ENCODE measurements around the gene MICU1. TPM values are rescaled to one million over a fixed set of nuclear protein-coding genes. Genes with fewer than 3 reads are reported as not detected.

Gene MICU1
- total RNA-seq, 1 experiment from 2014 or later = 89.4 TPM

DNA sequence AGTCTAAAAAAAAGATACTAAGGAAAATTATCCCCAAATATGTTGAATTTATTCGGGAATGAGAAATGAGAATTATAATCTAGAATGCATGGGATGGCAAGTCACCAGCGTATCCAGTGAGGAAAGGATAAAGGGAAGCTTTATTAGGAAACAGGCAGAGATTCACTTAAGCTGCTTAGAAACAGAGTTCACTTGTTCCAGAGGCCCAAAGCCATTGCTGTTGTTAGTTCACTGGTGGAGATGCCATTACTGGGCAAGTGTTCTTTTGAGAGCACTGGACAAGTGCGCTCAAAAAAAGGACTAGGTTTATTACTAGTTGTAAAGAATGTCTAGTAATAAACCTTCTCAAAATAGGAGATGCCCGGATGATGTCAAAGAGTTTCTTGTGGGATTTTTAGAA is 51.2 kb downstream of the MICU1 start:
- H3K27me3 Mint-ChIP-seq (ENCODE audit: unreplicated experiment) = no peaks in the 10 kb centered on the region
- CTCF ChIA-PET = no interaction called here

DNA sequence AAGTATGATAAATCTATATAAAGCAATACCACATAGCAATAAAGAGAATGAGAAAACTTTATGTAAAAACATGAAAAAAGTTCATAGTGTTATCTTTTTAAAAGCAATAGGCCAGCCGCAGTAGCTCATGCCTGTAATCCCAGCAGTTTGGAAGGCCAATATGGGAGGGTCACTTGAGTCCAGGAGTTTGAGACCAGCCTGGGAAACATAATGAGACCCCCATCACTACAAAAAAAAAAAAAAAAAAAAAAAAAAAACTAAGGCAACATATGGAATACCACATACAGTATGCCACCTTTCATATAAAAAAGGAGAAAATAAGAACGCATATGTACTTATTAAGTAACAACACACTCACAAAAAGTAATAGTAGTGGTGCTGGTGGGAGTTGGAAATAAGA is 52.8 kb downstream of the MICU1 start:
- H3K4me1 Mint-ChIP-seq (ENCODE audit: low read depth, unreplicated experiment) = peaks cover 18% of the 10 kb centered on the region
- DNase-seq = no peak
- no peaks in the 10 kb centered on the region for H3K9me3 Mint-ChIP-seq (ENCODE audit: low read depth, unreplicated experiment)
- BruUV-seq (replicated peaks) = no TSS peak
- TF ChIP-seq, protein P1, sequence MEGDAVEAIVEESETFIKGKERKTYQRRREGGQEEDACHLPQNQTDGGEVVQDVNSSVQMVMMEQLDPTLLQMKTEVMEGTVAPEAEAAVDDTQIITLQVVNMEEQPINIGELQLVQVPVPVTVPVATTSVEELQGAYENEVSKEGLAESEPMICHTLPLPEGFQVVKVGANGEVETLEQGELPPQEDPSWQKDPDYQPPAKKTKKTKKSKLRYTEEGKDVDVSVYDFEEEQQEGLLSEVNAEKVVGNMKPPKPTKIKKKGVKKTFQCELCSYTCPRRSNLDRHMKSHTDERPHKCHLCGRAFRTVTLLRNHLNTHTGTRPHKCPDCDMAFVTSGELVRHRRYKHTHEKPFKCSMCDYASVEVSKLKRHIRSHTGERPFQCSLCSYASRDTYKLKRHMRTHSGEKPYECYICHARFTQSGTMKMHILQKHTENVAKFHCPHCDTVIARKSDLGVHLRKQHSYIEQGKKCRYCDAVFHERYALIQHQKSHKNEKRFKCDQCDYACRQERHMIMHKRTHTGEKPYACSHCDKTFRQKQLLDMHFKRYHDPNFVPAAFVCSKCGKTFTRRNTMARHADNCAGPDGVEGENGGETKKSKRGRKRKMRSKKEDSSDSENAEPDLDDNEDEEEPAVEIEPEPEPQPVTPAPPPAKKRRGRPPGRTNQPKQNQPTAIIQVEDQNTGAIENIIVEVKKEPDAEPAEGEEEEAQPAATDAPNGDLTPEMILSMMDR (IDR thresholded peaks at IDR 0.05; ENCODE audit: unreplicated experiment) = no peak
- no peaks in the 10 kb centered on the region for H3K27me3 Mint-ChIP-seq (ENCODE audit: unreplicated experiment)
- CTCF ChIA-PET = interaction anchor here (0.7 kb wide), 1 partner anchor 679 kb away, joined by 5 read pairs; the partner anchor contains the start of gene MRPS16
- no peak overlapping the region for H3K27ac Mint-ChIP-seq (ENCODE audit: unreplicated experiment)
- H3K4me3 Mint-ChIP-seq (ENCODE audit: low read depth, unreplicated experiment) = no peak overlapping the region
- H3K36me3 Mint-ChIP-seq (ENCODE audit: insufficient read depth, unreplicated experiment) = no peaks in the 10 kb centered on the region
- intact Hi-C loops (cut with micrococcal nuclease; ENCODE audit: unreplicated experiment) = no loop called here

More for the DNA sequence above, 51.2 kb downstream of the MICU1 start:
- peaks cover 13% of the 10 kb centered on the region for H3K4me1 Mint-ChIP-seq (ENCODE audit: low read depth, unreplicated experiment)
- no peak overlapping the region for H3K27ac Mint-ChIP-seq (ENCODE audit: unreplicated experiment)
- no peak overlapping the region for H3K4me3 Mint-ChIP-seq (ENCODE audit: low read depth, unreplicated experiment)
- TF ChIP-seq, protein P1 (IDR thresholded peaks at IDR 0.05; ENCODE audit: unreplicated experiment) = no peak
- H3K36me3 Mint-ChIP-seq (ENCODE audit: insufficient read depth, unreplicated experiment) = no peaks in the 10 kb centered on the region
- no peak for DNase-seq
- no peaks in the 10 kb centered on the region for H3K9me3 Mint-ChIP-seq (ENCODE audit: low read depth, unreplicated experiment)
- no TSS peak for BruUV-seq (replicated peaks)
- intact Hi-C loops (cut with micrococcal nuclease; ENCODE audit: unreplicated experiment) = no loop called here

DNA sequence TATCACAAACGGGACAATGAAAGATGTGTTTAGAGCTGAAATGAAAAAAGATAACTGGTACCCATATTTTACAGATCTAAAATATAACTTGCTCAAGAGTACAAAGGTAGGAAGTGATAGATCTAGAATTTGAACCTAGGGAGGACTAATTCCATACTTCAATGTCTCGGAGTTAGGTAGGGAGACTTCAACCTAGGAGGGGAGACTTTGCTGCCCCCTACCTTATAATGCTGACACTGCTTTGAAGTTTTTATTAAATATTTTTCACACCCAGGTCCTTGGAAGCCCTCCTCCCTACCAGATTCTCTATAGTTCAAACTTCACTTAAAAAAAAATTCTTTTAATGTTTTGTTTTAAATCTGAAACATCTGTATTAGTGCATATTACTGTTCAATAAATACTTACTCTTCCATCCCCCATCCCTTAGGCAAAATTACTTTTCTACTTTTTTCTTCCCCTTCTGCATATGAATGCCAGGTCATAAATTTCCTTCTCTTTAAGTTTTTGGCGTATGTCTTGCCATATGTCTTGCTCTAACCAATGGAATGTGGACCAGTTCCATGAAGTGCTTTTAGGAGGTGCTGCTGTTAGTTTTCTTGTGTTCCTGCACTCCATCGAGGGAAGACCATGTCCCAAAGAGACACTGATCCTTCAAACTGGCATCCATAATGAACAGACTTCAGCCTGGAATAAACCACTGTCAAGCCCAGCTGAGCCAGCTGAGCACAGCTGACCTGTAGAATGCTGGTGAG is 57.8 kb downstream of the MICU1 start:
- Mint-ChIP-seq H3K4me3 (ENCODE audit: low read depth, unreplicated experiment) (no peak overlapping the region), H3K27ac (ENCODE audit: unreplicated experiment) (peak overlapping the region; percentile 10), H3K27me3 (ENCODE audit: unreplicated experiment) (no peaks in the 10 kb centered on the region), H3K9me3 (ENCODE audit: low read depth, unreplicated experiment) (no peaks in the 10 kb centered on the region), H3K36me3 (ENCODE audit: insufficient read depth, unreplicated experiment) (peaks cover 16% of the 10 kb centered on the region), H3K4me1 (ENCODE audit: low read depth, unreplicated experiment) (peaks cover 27% of the 10 kb centered on the region)
- no TSS peak for BruUV-seq (replicated peaks)
- intact Hi-C loops (cut with micrococcal nuclease; ENCODE audit: unreplicated experiment) = loop anchor here (5.0 to 10.0 kb wide), 2 partner anchors 127 to 206 kb away; partner anchors contain the start of gene MCU
- TF ChIP-seq, protein P1 (IDR thresholded peaks at IDR 0.05; ENCODE audit: unreplicated experiment) = no peak
- peak; percentile 25 for DNase-seq
- CTCF ChIA-PET = interaction anchor here (0.5 to 1.1 kb wide), 2 partner anchors 27 to 266 kb away, joined by 3 to 4 read pairs; no protein-coding TSS in a partner anchor

DNA sequence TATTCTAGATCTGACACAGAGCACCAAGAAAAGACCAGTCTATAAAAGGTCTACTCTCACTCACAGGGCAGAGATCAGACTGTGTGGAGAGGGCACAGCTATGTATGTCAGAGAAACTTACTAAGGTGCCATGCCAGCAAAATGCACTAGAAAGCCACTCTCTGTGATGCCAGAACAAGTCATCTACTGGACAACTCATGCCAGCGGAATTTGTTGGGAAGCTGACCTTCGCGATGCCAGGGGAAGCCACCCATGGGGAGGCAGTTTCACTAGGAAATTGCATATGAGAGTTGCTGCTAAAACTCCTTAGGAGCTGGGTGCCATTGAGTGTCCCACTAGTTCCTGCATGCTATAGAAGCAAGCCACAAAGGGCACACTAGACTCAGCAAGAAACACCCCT is 58.5 kb downstream of the MICU1 start:
- CTCF ChIA-PET = interaction anchor here (0.5 to 1.1 kb wide), 2 partner anchors 28 to 267 kb away, joined by 3 to 4 read pairs; no protein-coding TSS in a partner anchor
- DNase-seq = peak; percentile 43
- BruUV-seq (replicated peaks) = no TSS peak
- H3K36me3 Mint-ChIP-seq (ENCODE audit: insufficient read depth, unreplicated experiment) = peaks cover 16% of the 10 kb centered on the region
- intact Hi-C loops (cut with micrococcal nuclease; ENCODE audit: unreplicated experiment) = loop anchor here (5.0 to 10.0 kb wide), 2 partner anchors 127 to 205 kb away; partner anchors contain the start of gene MCU
- H3K9me3 Mint-ChIP-seq (ENCODE audit: low read depth, unreplicated experiment) = no peaks in the 10 kb centered on the region
- H3K4me3 Mint-ChIP-seq (ENCODE audit: low read depth, unreplicated experiment) = no peak overlapping the region
- TF ChIP-seq, protein P1 (IDR thresholded peaks at IDR 0.05; ENCODE audit: unreplicated experiment) = no peak
- no peak overlapping the region for H3K27ac Mint-ChIP-seq (ENCODE audit: unreplicated experiment)
- H3K4me1 Mint-ChIP-seq (ENCODE audit: low read depth, unreplicated experiment) = peaks cover 27% of the 10 kb centered on the region
- H3K27me3 Mint-ChIP-seq (ENCODE audit: unreplicated experiment) = no peaks in the 10 kb centered on the region

Measured in Calu3 (cell line).